Activated CD4-positive, alpha-beta T cell treated with anti-CD3 and anti-CD28 coated beads, Interleukin-2, amount 50 U/mL, for 24 hours (primary cell): ENCODE measurements around the gene FGF19.

Source experiments
- DNase-seq, 2 donors: peaks; one replicate each; pipeline ENCODE4 v3.0.0-alpha.2; 2020; ENCODE audit warnings: low read depth in 1 of 2, low spot score in 1 of 2

Gene FGF19

GRCh38 chr11:69703768-69704507 is at the start of gene FGF19:
TSS of gene FGF19 (minus strand) at chr11:69704022. CDS start at chr11:69703876, 146 bp downstream.
- no peak for DNase-seq

- no peak for DNase-seq
Observed at GRCh38 chr11:69752890-69753289, 49.1 kb upstream of the FGF19 start.

- DNase-seq: no peak
Observed at GRCh38 chr11:69750875-69751597, 47.2 kb upstream of the FGF19 start.

GRCh38 chr11:69750108-69750850 is 46.5 kb upstream of the FGF19 start:
- no peak for DNase-seq

- no peak for DNase-seq
Observed at GRCh38 chr11:69748637-69749036, 44.8 kb upstream of the FGF19 start.

GRCh38 chr11:69746752-69747742 is 43.2 kb upstream of the FGF19 start:
- no peak for DNase-seq

- DNase-seq: no peak
Observed at GRCh38 chr11:69746140-69746539, 42.3 kb upstream of the FGF19 start.

- DNase-seq: no peak
Observed at GRCh38 chr11:69745201-69745600, 41.4 kb upstream of the FGF19 start.

- no peak for DNase-seq
Observed at GRCh38 chr11:69744435-69744834, 40.6 kb upstream of the FGF19 start.

GRCh38 chr11:69734841-69735240 is 31.0 kb upstream of the FGF19 start:
- no peak for DNase-seq

GRCh38 chr11:69734367-69734766 is 30.5 kb upstream of the FGF19 start:
- no peak for DNase-seq

GRCh38 chr11:69732910-69733309 is 29.1 kb upstream of the FGF19 start:
- DNase-seq: no peak

GRCh38 chr11:69731110-69731509 is 27.3 kb upstream of the FGF19 start:
- no peak for DNase-seq

GRCh38 chr11:69730500-69730899 is 26.7 kb upstream of the FGF19 start:
- no peak for DNase-seq

- no peak for DNase-seq
Observed at GRCh38 chr11:69729252-69729651, 25.4 kb upstream of the FGF19 start.

GRCh38 chr11:69727266-69727665 is 23.4 kb upstream of the FGF19 start:
- DNase-seq: no peak

- DNase-seq: no peak
Observed at GRCh38 chr11:69726481-69726880, 22.7 kb upstream of the FGF19 start.

GRCh38 chr11:69726019-69726418 is 22.2 kb upstream of the FGF19 start:
- no peak for DNase-seq

- no peak for DNase-seq
Observed at GRCh38 chr11:69721745-69722144, 17.9 kb upstream of the FGF19 start.

GRCh38 chr11:69721106-69721505 is 17.3 kb upstream of the FGF19 start:
- DNase-seq: no peak

- no peak for DNase-seq
Observed at GRCh38 chr11:69718912-69719311, 15.1 kb upstream of the FGF19 start.
